Tibial nerve (tissue), 4 donors: ENCODE results near the gene KEL. TPM values are rescaled to one million over a fixed set of nuclear protein-coding genes. Genes with fewer than 3 reads are reported as not detected.

ENCODE experiments used
- DNase-seq, 2 donors: peaks; one replicate each; pipeline ENCODE4 v3.0.0-alpha.2; 2019; ENCODE audit warnings: low spot score in 2 of 2
- H3K27ac ChIP-seq, 4 donors: fragments of 200-600 bp; sonication (generic) in 3 of 4; one replicate each; pipeline ENCODE4 v1.5.1; 2017 to 2019; ENCODE audit warnings: mild to moderate bottlenecking in 1 of 4
- H3K27me3 ChIP-seq, 2 donors: fragments of 200-600 bp; sonication (generic) in 1 of 2; one replicate each; pipeline versions ENCODE4 v1.5.1 to v1.6.0; 2017 to 2019
- H3K36me3 ChIP-seq, 3 donors: fragments of 200-600 bp; sonication (generic); one replicate each; pipeline ENCODE4 v1.5.1; 2018 to 2019
- H3K4me1 ChIP-seq, 4 donors: fragments of 200-600 bp; sonication (generic) in 3 of 4; one replicate each; pipeline ENCODE4 v1.5.1; 2017 to 2019
- H3K4me3 ChIP-seq, 4 donors: fragments of 200-600 bp; sonication (generic) in 3 of 4; one replicate each; pipeline ENCODE4 v1.5.1; 2017 to 2019; ENCODE audit warnings: mild to moderate bottlenecking in 1 of 4, moderate library complexity in 1 of 4
- H3K9me3 ChIP-seq, 4 donors: fragments of 200-600 bp; sonication (generic) in 3 of 4; one replicate each; pipeline ENCODE4 v1.5.1; 2017 to 2019
- EP300 ChIP-seq, 2 donors: sonication (generic); formaldehyde crosslinking; IDR thresholded peaks; one replicate each; pipeline ENCODE4 v1.6.1; 2017; ENCODE audit warnings: antibody characterized with exemption in 2 of 2, mild to moderate bottlenecking in 1 of 2
- POLR2A ChIP-seq, 2 donors: fragments of 450-650 bp; IDR thresholded peaks; one replicate each; pipeline ENCODE4 v1.6.1; 2017; ENCODE audit warnings: antibody characterized with exemption in 2 of 2, mild to moderate bottlenecking in 2 of 2, moderate library complexity in 2 of 2
- WGBS, 2 donors: methylation state at CpG; one replicate each; pipeline ENCODE4 v1.1.5; 2018; 5-methylcytosine and 5-hydroxymethylcytosine counted together
- total RNA-seq, 4 donors: library from RNA; depleted of rRNA; stranded (reverse); fragments of >200 nt; gene quantifications; one replicate each; pipeline ENCODE4 v1.1.0, GENCODE V29; 2016
- TF ChIP-seq, protein P1 (sequence below), 5 experiments: fragments of 200-600 bp in 3 of 5; fragments of 450-650 bp in 2 of 5; sonication (generic) in 3 of 5; IDR thresholded peaks; one replicate each; pipeline ENCODE4 v1.5.1; 2016 to 2019; ENCODE audit warnings: antibody characterized with exemption in 5 of 5, mild to moderate bottlenecking in 3 of 5, moderate library complexity in 2 of 5

The KEL gene
- total RNA-seq, 4 donors from 2014 or later, result 0.59 to 0.87 (median 0.61) TPM

DNA sequence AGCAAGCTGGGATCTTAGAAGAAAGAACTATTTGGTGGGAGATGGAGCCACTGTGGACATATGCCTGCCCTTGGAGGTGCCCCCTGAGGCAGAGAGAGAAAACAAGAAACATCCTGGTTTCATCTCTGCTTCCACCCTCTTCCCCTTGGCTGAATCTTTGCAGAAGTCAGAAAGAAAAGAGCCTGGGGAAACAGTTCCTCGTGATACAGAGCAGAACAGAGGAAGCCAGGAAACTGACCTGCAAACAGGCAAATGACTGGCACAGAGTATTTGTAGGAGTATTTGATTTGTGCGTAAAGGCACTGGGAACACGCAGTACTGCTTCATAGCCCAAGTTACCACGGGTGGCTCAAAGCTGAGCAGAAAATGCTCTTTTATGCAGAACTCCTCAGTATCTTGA is 7.0 kb upstream of the KEL start:
- H3K9me3 ChIP-seq, result no peaks in the 10 kb centered on the region
- DNase-seq, result no peak
- 69% methylated on average over 4 of the region's 4 CpGs for whole genome bisulfite sequencing, 2 donors

DNA sequence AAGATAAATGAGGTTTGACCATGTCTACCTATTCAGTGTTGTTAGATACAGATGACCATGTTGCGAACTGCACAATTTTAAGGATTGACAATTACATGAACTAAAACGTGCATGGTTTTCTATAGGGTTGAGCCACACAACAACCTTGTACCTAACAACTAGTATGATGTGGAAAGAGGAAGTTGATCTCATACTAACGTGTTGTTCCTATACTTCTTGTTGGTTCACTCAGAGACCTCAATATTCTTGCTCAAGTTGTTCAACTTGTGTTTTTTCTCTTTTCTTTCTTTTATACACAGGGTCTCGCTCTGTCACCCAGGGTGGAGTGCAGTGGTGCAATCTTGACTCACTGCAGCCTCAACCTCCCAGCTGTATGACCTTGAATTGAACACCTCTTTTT is 6.1 kb upstream of the KEL start:
- no peaks in the 10 kb centered on the region for H3K36me3 ChIP-seq
- H3K9me3 ChIP-seq, result no peaks in the 10 kb centered on the region
- WGBS, 2 donors, result 83 to 86% methylated on average over 4 of the region's 4 CpGs
- no peaks in the 10 kb centered on the region for H3K4me1 ChIP-seq
- no peaks in the 10 kb centered on the region for H3K27me3 ChIP-seq
- TF ChIP-seq, protein P1, sequence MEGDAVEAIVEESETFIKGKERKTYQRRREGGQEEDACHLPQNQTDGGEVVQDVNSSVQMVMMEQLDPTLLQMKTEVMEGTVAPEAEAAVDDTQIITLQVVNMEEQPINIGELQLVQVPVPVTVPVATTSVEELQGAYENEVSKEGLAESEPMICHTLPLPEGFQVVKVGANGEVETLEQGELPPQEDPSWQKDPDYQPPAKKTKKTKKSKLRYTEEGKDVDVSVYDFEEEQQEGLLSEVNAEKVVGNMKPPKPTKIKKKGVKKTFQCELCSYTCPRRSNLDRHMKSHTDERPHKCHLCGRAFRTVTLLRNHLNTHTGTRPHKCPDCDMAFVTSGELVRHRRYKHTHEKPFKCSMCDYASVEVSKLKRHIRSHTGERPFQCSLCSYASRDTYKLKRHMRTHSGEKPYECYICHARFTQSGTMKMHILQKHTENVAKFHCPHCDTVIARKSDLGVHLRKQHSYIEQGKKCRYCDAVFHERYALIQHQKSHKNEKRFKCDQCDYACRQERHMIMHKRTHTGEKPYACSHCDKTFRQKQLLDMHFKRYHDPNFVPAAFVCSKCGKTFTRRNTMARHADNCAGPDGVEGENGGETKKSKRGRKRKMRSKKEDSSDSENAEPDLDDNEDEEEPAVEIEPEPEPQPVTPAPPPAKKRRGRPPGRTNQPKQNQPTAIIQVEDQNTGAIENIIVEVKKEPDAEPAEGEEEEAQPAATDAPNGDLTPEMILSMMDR (IDR thresholded peaks at IDR 0.05), result no peak
- TF ChIP-seq POLR2A (IDR thresholded peaks at IDR 0.05) (no peak), EP300 (IDR thresholded peaks at IDR 0.05) (no peak)
- H3K27ac ChIP-seq, result no peak overlapping the region
- H3K4me3 ChIP-seq, result no peak overlapping the region
- DNase-seq, result no peak

More for the DNA sequence above, 7.0 kb upstream of the KEL start:
- Histone ChIP-seq H3K4me1 (no peaks in the 10 kb centered on the region), H3K4me3 (no peak overlapping the region), H3K27ac (no peak overlapping the region), H3K36me3 (no peaks in the 10 kb centered on the region), H3K27me3 (no peaks in the 10 kb centered on the region)
- no peak for TF ChIP-seq POLR2A (IDR thresholded peaks at IDR 0.05)
- TF ChIP-seq, protein P1 (IDR thresholded peaks at IDR 0.05), result no peak
- TF ChIP-seq EP300 (IDR thresholded peaks at IDR 0.05), result no peak

DNA sequence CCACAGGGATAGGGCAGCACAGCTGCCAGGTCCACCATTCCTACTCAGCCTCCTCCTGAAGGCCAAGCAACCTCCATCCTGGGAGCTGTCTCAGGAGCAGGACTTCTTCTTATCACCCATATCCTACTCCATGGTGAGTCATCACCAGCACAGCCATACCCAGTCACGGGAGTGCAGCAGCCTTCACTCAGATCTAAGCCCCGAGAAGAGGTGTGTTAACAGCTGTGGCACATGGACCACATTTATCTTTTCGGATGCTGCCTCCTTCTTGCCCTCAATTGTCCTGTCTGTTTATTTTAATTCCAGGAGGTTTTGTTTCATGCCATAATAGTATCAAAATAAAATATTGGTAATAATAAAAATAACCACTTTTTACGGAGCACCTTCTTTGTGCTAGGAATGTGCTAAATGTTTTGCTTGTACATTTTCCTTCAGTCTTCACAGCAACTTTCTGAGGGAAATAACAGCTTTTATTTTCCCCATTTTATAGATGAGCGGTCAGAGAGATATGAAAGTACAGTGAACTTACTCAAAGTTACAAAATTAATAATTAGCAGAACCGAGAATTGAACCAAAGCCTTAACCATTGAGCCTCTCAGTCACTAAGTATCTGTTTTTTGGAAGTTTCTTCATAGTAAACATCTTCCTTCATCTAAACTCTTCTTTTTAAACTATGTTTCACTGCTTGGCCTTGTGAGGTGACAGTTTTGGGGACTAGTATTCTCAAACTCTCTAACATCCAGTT is 2.5 kb upstream of the KEL start:
- H3K4me1 ChIP-seq, result no peaks in the 10 kb centered on the region
- no peaks in the 10 kb centered on the region for H3K36me3 ChIP-seq
- WGBS, 2 donors, result 75 to 82% methylated on average over 6 of the region's 6 CpGs
- DNase-seq, result no peak
- no peak overlapping the region for H3K27ac ChIP-seq
- no peaks in the 10 kb centered on the region for H3K9me3 ChIP-seq
- TF ChIP-seq, protein P1 (IDR thresholded peaks at IDR 0.05), result no peak
- TF ChIP-seq EP300 (IDR thresholded peaks at IDR 0.05), result no peak
- no peak overlapping the region for H3K4me3 ChIP-seq
- no peaks in the 10 kb centered on the region for H3K27me3 ChIP-seq

DNA sequence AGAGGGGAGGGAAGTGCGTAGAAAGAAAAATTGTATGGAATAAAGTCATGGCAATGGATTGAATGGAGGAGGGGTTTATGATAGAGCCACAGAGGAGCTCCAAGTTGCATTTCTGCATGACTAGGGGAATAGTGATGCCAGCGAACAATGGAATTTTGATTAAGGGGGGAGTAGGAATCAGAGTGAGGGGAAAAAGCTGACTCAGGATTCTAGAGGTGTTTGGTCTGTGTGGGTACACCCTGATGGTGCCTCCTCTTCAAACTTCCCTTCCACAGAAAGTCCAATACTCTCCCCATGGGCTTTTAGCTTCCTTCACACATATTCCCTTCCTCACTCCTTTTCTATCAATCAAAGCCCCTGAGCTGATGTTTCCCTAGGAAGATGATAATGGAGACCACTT is 1.8 kb upstream of the KEL start:
- no peak overlapping the region for H3K27ac ChIP-seq
- H3K4me1 ChIP-seq, result no peaks in the 10 kb centered on the region
- DNase-seq, result no peak
- H3K9me3 ChIP-seq, result no peaks in the 10 kb centered on the region
- no peak overlapping the region for H3K4me3 ChIP-seq
- H3K36me3 ChIP-seq, result no peaks in the 10 kb centered on the region
- no peaks in the 10 kb centered on the region for H3K27me3 ChIP-seq
- TF ChIP-seq, protein P1 (IDR thresholded peaks at IDR 0.05), result no peak
- TF ChIP-seq EP300 (IDR thresholded peaks at IDR 0.05) (no peak), POLR2A (IDR thresholded peaks at IDR 0.05) (no peak)
- 74 to 85% methylated on average over 2 of the region's 2 CpGs for WGBS, 2 donors

DNA sequence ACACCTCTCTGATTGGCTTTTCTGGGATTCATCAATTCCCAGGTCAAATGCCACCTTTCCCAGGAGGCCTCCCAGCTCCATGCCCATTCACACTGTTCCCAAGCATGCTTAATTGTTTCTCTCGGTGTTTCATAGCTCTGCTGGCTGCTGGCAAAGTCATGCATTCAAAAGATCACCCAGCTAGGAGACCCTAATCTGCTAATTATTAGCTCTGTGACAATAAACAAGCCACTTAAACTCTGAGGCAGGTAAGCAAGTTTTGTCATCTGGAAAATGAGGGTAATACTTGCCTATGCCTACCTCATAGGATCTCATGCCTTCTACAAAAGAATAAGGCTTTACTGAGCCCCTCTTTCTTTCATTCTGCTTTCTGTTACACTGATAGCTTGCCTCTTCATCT is 828 bp upstream of the KEL start:
- Histone ChIP-seq H3K4me1 (no peaks in the 10 kb centered on the region), H3K4me3 (no peak overlapping the region), H3K36me3 (no peaks in the 10 kb centered on the region), H3K27ac (no peak overlapping the region), H3K27me3 (no peaks in the 10 kb centered on the region), H3K9me3 (no peaks in the 10 kb centered on the region)
- DNase-seq, result no peak
- TF ChIP-seq EP300 (IDR thresholded peaks at IDR 0.05), result no peak
- TF ChIP-seq, protein P1 (IDR thresholded peaks at IDR 0.05), result no peak
- no peak for TF ChIP-seq POLR2A (IDR thresholded peaks at IDR 0.05)
- WGBS, 2 donors, result 9 to 39% methylated on average over 1 of the region's 1 CpG
